Parathyroid adenoma (tissue), 2 donors: Measurements from ENCODE around the gene ZNF726.
"Not testable (repeated sequence)": the region's sequence is repeated elsewhere in the genome, so short reads cannot be mapped to it uniquely, and the experiment has no call there.

ENCODE experiments used
- H2AFZ ChIP-seq: fragments of 300-600 bp; sonication (generic); one replicate; pipeline ENCODE4 v1.7.0; 2017; ENCODE audit warnings: antibody characterized with exemption, mild to moderate bottlenecking
- H3K27ac ChIP-seq: fragments of 300-600 bp; sonication (generic); one replicate; pipeline ENCODE4 v1.7.0; 2017
- H3K27me3 ChIP-seq: fragments of 300-600 bp; sonication (generic); one replicate; pipeline ENCODE4 v1.7.0; 2017; ENCODE audit warnings: low read length; ENCODE audit not compliant: control insufficient read depth, insufficient read depth
- H3K36me3 ChIP-seq: fragments of 300-600 bp; sonication (generic); one replicate; pipeline ENCODE4 v1.7.0; 2017; ENCODE audit warnings: low read length; ENCODE audit not compliant: control insufficient read depth, insufficient read depth
- H3K4me1 ChIP-seq: fragments of 300-600 bp; sonication (generic); one replicate; pipeline ENCODE4 v1.7.0; 2017; ENCODE audit warnings: control low read depth
- H3K4me2 ChIP-seq: fragments of 300-600 bp; sonication (generic); one replicate; pipeline ENCODE4 v1.7.0; 2017; ENCODE audit warnings: low read length
- H3K4me3 ChIP-seq: fragments of 300-600 bp; sonication (generic); one replicate; pipeline ENCODE4 v1.7.0; 2017; ENCODE audit warnings: low read depth, low read length
- H3K79me2 ChIP-seq: fragments of 300-600 bp; sonication (generic); one replicate; pipeline ENCODE4 v1.7.0; 2017; ENCODE audit warnings: control low read depth
- H3K9ac ChIP-seq: fragments of 300-600 bp; sonication (generic); one replicate; pipeline ENCODE4 v1.7.0; 2017; ENCODE audit warnings: mild to moderate bottlenecking
- H3K9me3 ChIP-seq: fragments of 300-600 bp; sonication (generic); one replicate; pipeline ENCODE4 v1.7.0; 2017; ENCODE audit warnings: low read length; ENCODE audit not compliant: control insufficient read depth
- CTCF ChIP-seq: fragments of 300-600 bp; sonication (generic); IDR thresholded peaks from one replicate; pipeline ENCODE4 v1.7.0; 2017; ENCODE audit warnings: antibody characterized with exemption, mild to moderate bottlenecking
- donor health status: primary hyperparathyroidism.

The ZNF726 gene

GRCh38 chr19:23925285-23925684 is 10.6 kb downstream of the ZNF726 start:
- TF ChIP-seq CTCF, result no peak
- Histone ChIP-seq H3K79me2 (no peaks in the 10 kb centered on the region), H3K4me2 (no peak overlapping the region), H3K4me1 (no peaks in the 10 kb centered on the region), H3K9ac (no peak overlapping the region), H2AFZ (no peak overlapping the region), H3K36me3 (no peaks in the 10 kb centered on the region), H3K9me3 (no peaks in the 10 kb centered on the region), H3K27ac (no peak overlapping the region), H3K27me3 (no peaks in the 10 kb centered on the region), H3K4me3 (no peak overlapping the region)

- no peaks in the 10 kb centered on the region for H3K27me3 ChIP-seq
- H2AFZ ChIP-seq, result no peak overlapping the region
- H3K4me1 ChIP-seq, result no peaks in the 10 kb centered on the region
- no peak overlapping the region for H3K4me2 ChIP-seq
- H3K9ac ChIP-seq, result no peak overlapping the region
- H3K36me3 ChIP-seq, result no peaks in the 10 kb centered on the region
- H3K9me3 ChIP-seq, result no peaks in the 10 kb centered on the region
- H3K27ac ChIP-seq, result no peak overlapping the region
- TF ChIP-seq CTCF, result no peak
- no peaks in the 10 kb centered on the region for H3K79me2 ChIP-seq
- no peak overlapping the region for H3K4me3 ChIP-seq
Measured at GRCh38 chr19:23932878-23933277, 18.2 kb downstream of the ZNF726 start.

GRCh38 chr19:23937031-23937430 is 22.3 kb downstream of the ZNF726 start:
- H3K79me2 ChIP-seq, H3K36me3 ChIP-seq, H3K9ac ChIP-seq, H3K4me3 ChIP-seq, H3K9me3 ChIP-seq, H3K27me3 ChIP-seq, H2AFZ ChIP-seq, H3K4me1 ChIP-seq, H3K4me2 ChIP-seq, H3K27ac ChIP-seq: not testable (repeated sequence)

- no peaks in the 10 kb centered on the region for H3K4me1 ChIP-seq
- no peaks in the 10 kb centered on the region for H3K27me3 ChIP-seq
- H3K4me3 ChIP-seq, result no peak overlapping the region
- H3K4me2 ChIP-seq, result no peak overlapping the region
- no peak overlapping the region for H3K27ac ChIP-seq
- H3K36me3 ChIP-seq, result no peaks in the 10 kb centered on the region
- H3K9me3 ChIP-seq, result no peaks in the 10 kb centered on the region
- H2AFZ ChIP-seq, result no peak overlapping the region
- H3K79me2 ChIP-seq, result no peaks in the 10 kb centered on the region
- H3K9ac ChIP-seq, result no peak overlapping the region
- TF ChIP-seq CTCF, result no peak
Measured at GRCh38 chr19:23943411-23943810, 28.7 kb downstream of the ZNF726 start.

- Histone ChIP-seq H3K4me3 (no peak overlapping the region), H3K9ac (no peak overlapping the region), H3K4me2 (no peak overlapping the region), H3K27ac (no peak overlapping the region), H3K4me1 (no peaks in the 10 kb centered on the region), H3K79me2 (no peaks in the 10 kb centered on the region), H3K36me3 (no peaks in the 10 kb centered on the region), H3K9me3 (no peaks in the 10 kb centered on the region), H2AFZ (no peak overlapping the region), H3K27me3 (no peaks in the 10 kb centered on the region)
- no peak for TF ChIP-seq CTCF
Measured at GRCh38 chr19:23946569-23946968, 31.9 kb downstream of the ZNF726 start.
